ENCODE results near the gene LYPD5. TPM values are rescaled to one million over a fixed set of nuclear protein-coding genes. Genes with fewer than 3 reads are reported as not detected.

LYPD5 gene
- total and polyA plus RNA-seq, 2 of the 13 experiments (the other 11 are each of a cell fraction or from before 2014, with no cell fraction given) = not detected

DNA sequence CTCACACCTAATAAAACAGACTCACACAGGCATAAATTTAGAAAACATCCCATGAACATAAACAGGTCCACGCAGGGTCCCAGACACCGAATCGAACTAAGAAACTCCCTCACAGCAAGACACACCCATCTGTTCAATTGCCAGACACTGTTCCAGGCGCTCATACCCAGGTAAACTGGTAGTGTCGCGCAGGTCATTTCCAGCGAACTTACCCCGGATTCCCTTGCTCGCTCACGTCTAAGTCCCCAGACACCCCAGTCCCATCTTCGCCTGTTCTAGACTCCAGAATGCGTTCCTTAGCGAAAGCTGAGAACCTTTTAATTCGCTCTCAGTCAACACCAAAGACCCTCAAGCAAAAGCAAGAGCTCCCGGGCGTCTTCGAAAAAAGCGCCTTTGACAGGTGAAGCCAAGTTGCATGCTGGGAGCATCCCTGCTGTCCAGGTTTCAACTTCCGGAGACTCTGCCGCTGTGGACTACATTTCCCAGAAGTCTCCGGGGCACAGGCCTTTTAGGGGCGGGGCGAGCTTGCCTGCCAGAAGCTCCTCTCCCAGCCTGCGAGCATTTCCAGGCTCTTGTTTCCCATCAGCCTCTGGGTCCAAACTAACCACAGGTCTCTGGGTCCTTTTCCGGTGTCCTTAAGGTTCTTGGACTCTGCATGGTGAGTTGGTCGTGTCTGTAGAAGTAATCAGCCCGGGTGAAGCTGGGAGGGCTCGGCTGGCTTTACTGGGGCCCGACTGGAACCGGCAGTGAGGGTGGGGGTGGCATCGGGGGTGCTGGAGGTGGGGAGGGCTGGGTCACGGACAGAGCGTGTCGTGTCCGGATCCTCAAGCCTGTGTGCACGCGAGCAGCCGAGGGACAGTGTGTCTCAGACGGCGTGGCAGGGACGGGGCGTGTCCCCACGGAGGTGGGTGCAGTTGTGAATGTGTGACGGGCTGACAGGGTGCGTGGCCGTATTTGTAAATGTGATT, 24.8 kb upstream of the LYPD5 start, which contains the start of gene ZNF283 (continued):
- TF ChIP-seq, protein P1, sequence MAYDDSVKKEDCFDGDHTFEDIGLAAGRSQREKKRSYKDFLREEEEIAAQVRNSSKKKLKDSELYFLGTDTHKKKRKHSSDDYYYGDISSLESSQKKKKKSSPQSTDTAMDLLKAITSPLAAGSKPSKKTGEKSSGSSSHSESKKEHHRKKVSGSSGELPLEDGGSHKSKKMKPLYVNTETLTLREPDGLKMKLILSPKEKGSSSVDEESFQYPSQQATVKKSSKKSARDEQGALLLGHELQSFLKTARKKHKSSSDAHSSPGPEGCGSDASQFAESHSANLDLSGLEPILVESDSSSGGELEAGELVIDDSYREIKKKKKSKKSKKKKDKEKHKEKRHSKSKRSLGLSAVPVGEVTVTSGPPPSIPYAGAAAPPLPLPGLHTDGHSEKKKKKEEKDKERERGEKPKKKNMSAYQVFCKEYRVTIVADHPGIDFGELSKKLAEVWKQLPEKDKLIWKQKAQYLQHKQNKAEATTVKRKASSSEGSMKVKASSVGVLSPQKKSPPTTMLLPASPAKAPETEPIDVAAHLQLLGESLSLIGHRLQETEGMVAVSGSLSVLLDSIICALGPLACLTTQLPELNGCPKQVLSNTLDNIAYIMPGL (CRISPR knock-in tag; IDR thresholded peaks at IDR 0.05; ENCODE audit: borderline replicate concordance in 1 of 2, low read depth in 1 of 2) = peak in 1 of 2 experiments; percentile 18; a peak in 1 of 4 replicates
- TF ChIP-seq ZKSCAN5 (CRISPR knock-in tag; IDR thresholded peaks at IDR 0.05) = no peak
- no peak for TF ChIP-seq MTF1 (CRISPR knock-in tag; IDR thresholded peaks at IDR 0.05)
- TF ChIP-seq, protein P2, sequence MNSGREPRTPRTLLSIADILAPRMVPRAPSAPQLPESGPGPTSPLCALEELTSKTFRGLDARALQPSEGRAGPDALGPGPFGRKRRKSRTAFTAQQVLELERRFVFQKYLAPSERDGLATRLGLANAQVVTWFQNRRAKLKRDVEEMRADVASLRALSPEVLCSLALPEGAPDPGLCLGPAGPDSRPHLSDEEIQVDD (CRISPR knock-in tag; IDR thresholded peaks at IDR 0.05; ENCODE audit: borderline replicate concordance) = 0 out of 2 replicates have a peak, but pooled peaks have one; percentile 73
- peak; percentile 38; the same call in 1 of the 2 replicates for TF ChIP-seq ZMYM4 (CRISPR knock-in tag; IDR thresholded peaks at IDR 0.05)
- peak; percentile 67; the same call in 1 of the 2 replicates for TF ChIP-seq SPEN (CRISPR knock-in tag; IDR thresholded peaks at IDR 0.05; ENCODE audit: low read depth)
- TF ChIP-seq KAT8 (CRISPR knock-in tag; IDR thresholded peaks at IDR 0.05) = peak; percentile 80
- peak; percentile 85 for TF ChIP-seq HCFC1 (IDR thresholded peaks at IDR 0.05; ENCODE audit: low read depth, low read length)
- peak; percentile 49; the same call in 1 of the 2 replicates for TF ChIP-seq TAF1 (CRISPR knock-in tag; IDR thresholded peaks at IDR 0.05)
- TF ChIP-seq RAD51 (IDR thresholded peaks at IDR 0.05; ENCODE audit: borderline replicate concordance) = no peak
- TF ChIP-seq ZFX (CRISPR knock-in tag; IDR thresholded peaks at IDR 0.05; ENCODE audit: low read depth) = peak; percentile 52
- TF ChIP-seq SIN3A (IDR thresholded peaks at IDR 0.05; ENCODE audit: borderline replicate concordance, low read depth, low read length) = peak; percentile 67; the same call in 1 of the 2 replicates
- no peak for TF ChIP-seq ZEB1 (IDR thresholded peaks at IDR 0.05; ENCODE audit: insufficient replicate concordance, low read depth)
- no peak for TF ChIP-seq ZNF160 (CRISPR knock-in tag; IDR thresholded peaks at IDR 0.05)
- TF ChIP-seq BORCS8-MEF2B (CRISPR knock-in tag; IDR thresholded peaks at IDR 0.05) = 0 out of 2 replicates have a peak, but pooled peaks have one; percentile 15
- peak; percentile 53; the same call in 1 of the 2 replicates for TF ChIP-seq ZNF335 (CRISPR knock-in tag; IDR thresholded peaks at IDR 0.05)
- TF ChIP-seq, protein P3, sequence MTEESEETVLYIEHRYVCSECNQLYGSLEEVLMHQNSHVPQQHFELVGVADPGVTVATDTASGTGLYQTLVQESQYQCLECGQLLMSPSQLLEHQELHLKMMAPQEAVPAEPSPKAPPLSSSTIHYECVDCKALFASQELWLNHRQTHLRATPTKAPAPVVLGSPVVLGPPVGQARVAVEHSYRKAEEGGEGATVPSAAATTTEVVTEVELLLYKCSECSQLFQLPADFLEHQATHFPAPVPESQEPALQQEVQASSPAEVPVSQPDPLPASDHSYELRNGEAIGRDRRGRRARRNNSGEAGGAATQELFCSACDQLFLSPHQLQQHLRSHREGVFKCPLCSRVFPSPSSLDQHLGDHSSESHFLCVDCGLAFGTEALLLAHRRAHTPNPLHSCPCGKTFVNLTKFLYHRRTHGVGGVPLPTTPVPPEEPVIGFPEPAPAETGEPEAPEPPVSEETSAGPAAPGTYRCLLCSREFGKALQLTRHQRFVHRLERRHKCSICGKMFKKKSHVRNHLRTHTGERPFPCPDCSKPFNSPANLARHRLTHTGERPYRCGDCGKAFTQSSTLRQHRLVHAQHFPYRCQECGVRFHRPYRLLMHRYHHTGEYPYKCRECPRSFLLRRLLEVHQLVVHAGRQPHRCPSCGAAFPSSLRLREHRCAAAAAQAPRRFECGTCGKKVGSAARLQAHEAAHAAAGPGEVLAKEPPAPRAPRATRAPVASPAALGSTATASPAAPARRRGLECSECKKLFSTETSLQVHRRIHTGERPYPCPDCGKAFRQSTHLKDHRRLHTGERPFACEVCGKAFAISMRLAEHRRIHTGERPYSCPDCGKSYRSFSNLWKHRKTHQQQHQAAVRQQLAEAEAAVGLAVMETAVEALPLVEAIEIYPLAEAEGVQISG (CRISPR knock-in tag; IDR thresholded peaks at IDR 0.05) = peak; percentile 70
- TF ChIP-seq, protein P4, sequence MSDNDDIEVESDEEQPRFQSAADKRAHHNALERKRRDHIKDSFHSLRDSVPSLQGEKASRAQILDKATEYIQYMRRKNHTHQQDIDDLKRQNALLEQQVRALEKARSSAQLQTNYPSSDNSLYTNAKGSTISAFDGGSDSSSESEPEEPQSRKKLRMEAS (IDR thresholded peaks at IDR 0.05) = 0 out of 2 replicates have a peak, but pooled peaks have one; percentile 15

All from HepG2 (cell line).